ENCODE measurements around the gene ITGAD.

ITGAD gene

GRCh38 chr16:31452631-31453106, 59.5 kb downstream of the ITGAD start:
- DNase-seq (ENCODE audit: low read depth) = peak; percentile 92
- no peak overlapping the region for H3K4me3 ChIP-seq (replicated peaks; ENCODE audit: low read depth, low read length)
- no peak for TF ChIP-seq CTCF (IDR thresholded peaks at IDR 0.05; ENCODE audit: low read length, missing control alignments)

- DNase-seq (ENCODE audit: low read depth) = peak; percentile 65
- no peak for TF ChIP-seq CTCF (IDR thresholded peaks at IDR 0.05; ENCODE audit: low read length, missing control alignments)
- peak overlapping the region; percentile 19 for H3K4me3 ChIP-seq (replicated peaks; ENCODE audit: low read depth, low read length)
Measured at GRCh38 chr16:31453255-31454204, 60.4 kb downstream of the ITGAD start.

- no peak for DNase-seq (ENCODE audit: low read depth)
- TF ChIP-seq CTCF (IDR thresholded peaks at IDR 0.05; ENCODE audit: low read length, missing control alignments) = peak; percentile 41
Measured at GRCh38 chr16:31455601-31456314, 62.6 kb downstream of the ITGAD start.

GRCh38 chr16:31456988-31457360, 63.8 kb downstream of the ITGAD start:
- no peak for DNase-seq (ENCODE audit: low read depth)
- H3K4me3 ChIP-seq (replicated peaks; ENCODE audit: low read depth, low read length) = peak overlapping the region; percentile 12
- TF ChIP-seq CTCF (IDR thresholded peaks at IDR 0.05; ENCODE audit: low read length, missing control alignments) = no peak

More at GRCh38 chr16:31455601-31456314, 62.6 kb downstream of the ITGAD start:
- no peak overlapping the region for H3K4me3 ChIP-seq (replicated peaks; ENCODE audit: low read depth, low read length)

- H3K4me3 ChIP-seq (replicated peaks; ENCODE audit: low read depth, low read length) = peak overlapping the region; percentile 86
- TF ChIP-seq CTCF (IDR thresholded peaks at IDR 0.05; ENCODE audit: low read length, missing control alignments) = peak; percentile 19
- peak; percentile 46 for DNase-seq (ENCODE audit: low read depth)
Measured at GRCh38 chr16:31458073-31458843, 65.1 kb downstream of the ITGAD start.

- peak; percentile 41 for TF ChIP-seq CTCF (IDR thresholded peaks at IDR 0.05; ENCODE audit: low read length, missing control alignments)
Measured at GRCh38 chr16:31458844-31459686, 65.9 kb downstream of the ITGAD start, which contains the start of gene ARMC5. Gene ARMC5 (plus strand): TSS chr16:31459501. CDS start chr16:31459525, 24 bp downstream.

More at GRCh38 chr16:31458844-31459686, 65.9 kb downstream of the ITGAD start, which contains the start of gene ARMC5:
- peak; percentile 99 for DNase-seq (ENCODE audit: low read depth)
- H3K4me3 ChIP-seq (replicated peaks; ENCODE audit: low read depth, low read length) = peak within 1 kb of the TSS; percentile 86

Measured in fibroblast of pulmonary artery (primary cell).